ENCODE data around the gene RAD51B. TPM values are rescaled to one million over a fixed set of nuclear protein-coding genes. Genes with fewer than 3 reads are reported as not detected.

RAD51B gene
- polyA plus RNA-seq, 3 donors = 2.4 to 4.9 (median 3.3) TPM

- H3K27ac ChIP-seq (ENCODE audit: low read depth, low read length) = no peak overlapping the region
- 88 to 92% (median 90%) methylated on average over 4 of the region's 4 CpGs for WGBS, 3 donors
These were observed 789.0 kb downstream of the RAD51B start for GRCh38 chr14:68608574-68608962.

- H3K27ac ChIP-seq (ENCODE audit: low read depth, low read length) = no peak overlapping the region
- WGBS, 3 donors = 96 to 99% (median 98%) methylated on average over 7 of the region's 7 CpGs
These were observed 789.4 kb downstream of the RAD51B start for GRCh38 chr14:68609012-68609411.

- no peak overlapping the region for H3K27ac ChIP-seq (ENCODE audit: low read depth, low read length)
- 67 to 96% (median 95%) methylated on average over 8 of the region's 8 CpGs for WGBS, 3 donors
These were observed 790.7 kb downstream of the RAD51B start for GRCh38 chr14:68610251-68610793.

- WGBS, 3 donors = 25 to 71% (median 62%) methylated on average over 4 of the region's 4 CpGs
- no peak overlapping the region for H3K27ac ChIP-seq (ENCODE audit: low read depth, low read length)
These were observed 792.0 kb downstream of the RAD51B start for GRCh38 chr14:68611599-68611998.

- H3K27ac ChIP-seq (ENCODE audit: low read depth, low read length) = no peak overlapping the region
- 38 to 57% (median 45%) methylated on average over 5 of the region's 5 CpGs for WGBS, 3 donors
These were observed 792.5 kb downstream of the RAD51B start for GRCh38 chr14:68612049-68612448.

GRCh38 chr14:68616221-68616902, 796.8 kb downstream of the RAD51B start:
- H3K27ac ChIP-seq (ENCODE audit: low read depth, low read length) = no peak overlapping the region
- 80 to 86% (median 86%) methylated on average over 1 of the region's 1 CpG for WGBS, 3 donors

- H3K27ac ChIP-seq (ENCODE audit: low read depth, low read length) = no peak overlapping the region
- WGBS, 3 donors = 58 to 59% (median 59%) methylated on average over 4 of the region's 4 CpGs
These were observed 800.4 kb downstream of the RAD51B start for GRCh38 chr14:68619790-68620574.

- no peak overlapping the region for H3K27ac ChIP-seq (ENCODE audit: low read depth, low read length)
- 58 to 79% (median 67%) methylated on average over 6 of the region's 6 CpGs for WGBS, 3 donors
These were observed 802.1 kb downstream of the RAD51B start for GRCh38 chr14:68621400-68622365.

GRCh38 chr14:68622856-68623255, 803.3 kb downstream of the RAD51B start:
- no peak overlapping the region for H3K27ac ChIP-seq (ENCODE audit: low read depth, low read length)
- WGBS, 3 donors = 78 to 95% (median 85%) methylated on average over 5 of the region's 5 CpGs

GRCh38 chr14:68623307-68623706, 803.7 kb downstream of the RAD51B start:
- WGBS, 3 donors = 97 to 100% (median 97%) methylated on average over 3 of the region's 3 CpGs
- H3K27ac ChIP-seq (ENCODE audit: low read depth, low read length) = no peak overlapping the region

GRCh38 chr14:68623826-68624225, 804.2 kb downstream of the RAD51B start:
- 80 to 85% (median 82%) methylated on average over 3 of the region's 3 CpGs for WGBS, 3 donors
- no peak overlapping the region for H3K27ac ChIP-seq (ENCODE audit: low read depth, low read length)

GRCh38 chr14:68624541-68625220, 805.1 kb downstream of the RAD51B start:
- 70 to 95% (median 85%) methylated on average over 11 of the region's 11 CpGs for WGBS, 3 donors
- H3K27ac ChIP-seq (ENCODE audit: low read depth, low read length) = no peak overlapping the region

GRCh38 chr14:68625366-68626090, 805.9 kb downstream of the RAD51B start:
- no peak overlapping the region for H3K27ac ChIP-seq (ENCODE audit: low read depth, low read length)

GRCh38 chr14:68626386-68626785, 806.8 kb downstream of the RAD51B start:
- H3K27ac ChIP-seq (ENCODE audit: low read depth, low read length) = no peak overlapping the region
- WGBS, 3 donors = 26 to 69% (median 56%) methylated on average over 1 of the region's 1 CpG

More at GRCh38 chr14:68625366-68626090, 805.9 kb downstream of the RAD51B start:
- 82 to 83% (median 83%) methylated on average over 7 of the region's 7 CpGs for WGBS, 3 donors

- H3K27ac ChIP-seq (ENCODE audit: low read depth, low read length) = no peak overlapping the region
- 63 to 73% (median 66%) methylated on average over 6 of the region's 6 CpGs for WGBS, 3 donors
These were observed 807.7 kb downstream of the RAD51B start for GRCh38 chr14:68627050-68627867.

- no peak overlapping the region for H3K27ac ChIP-seq (ENCODE audit: low read depth, low read length)
- WGBS, 3 donors = 50 to 59% (median 52%) methylated on average over 36 to 37 of the region's 37 CpGs
These were observed 808.5 kb downstream of the RAD51B start for GRCh38 chr14:68627868-68628604.

Measured in adipose tissue (tissue), 3 donors.